Glutamatergic neuron (in vitro differentiated cells): ENCODE data around the gene ESPL1. TPM values are rescaled to one million over a fixed set of nuclear protein-coding genes. Genes with fewer than 3 reads are reported as not detected.

Experiments
- DNase-seq: peaks from one replicate; pipeline ENCODE4 v3.0.0; 2022
- H3K27ac Mint-ChIP-seq: one replicate; pipeline ENCODE4 v1.8.0; 2020; ENCODE audit warnings: mild to moderate bottlenecking, mixed read lengths, inconsistent platforms; ENCODE audit not compliant: unreplicated experiment
- H3K27me3 Mint-ChIP-seq: one replicate; pipeline ENCODE4 v1.8.0; 2020; ENCODE audit warnings: mild to moderate bottlenecking, moderate library complexity, mixed read lengths, inconsistent platforms; ENCODE audit not compliant: unreplicated experiment
- H3K36me3 Mint-ChIP-seq: one replicate; pipeline ENCODE4 v1.8.0; 2020; ENCODE audit warnings: mild to moderate bottlenecking, mixed read lengths, inconsistent platforms; ENCODE audit not compliant: unreplicated experiment
- H3K4me1 Mint-ChIP-seq: one replicate; pipeline ENCODE4 v1.8.0; 2020; ENCODE audit warnings: mild to moderate bottlenecking, low read depth, mixed read lengths, inconsistent platforms; ENCODE audit not compliant: unreplicated experiment
- H3K4me3 Mint-ChIP-seq: one replicate; pipeline ENCODE4 v1.8.0; 2020; ENCODE audit warnings: mild to moderate bottlenecking, mixed read lengths, inconsistent platforms; ENCODE audit not compliant: unreplicated experiment
- H3K9me3 Mint-ChIP-seq: one replicate; pipeline ENCODE4 v1.8.0; 2020; ENCODE audit warnings: mild to moderate bottlenecking, moderate library complexity, mixed read lengths, inconsistent platforms; ENCODE audit not compliant: unreplicated experiment
- CTCF ChIP-seq: fragments of 200-600 bp; sonication (generic); IDR thresholded peaks from one replicate; pipeline ENCODE4 v1.5.0; 2021; ENCODE audit not compliant: partially characterized antibody, unreplicated experiment
- total RNA-seq: library from RNA; stranded (reverse); fragmentation: NEBNext Ultra II Directional; extraction: Animal tissue kit (Norgen Biotek cat#: 25700); gene quantifications from one replicate; pipeline ENCODE4 v1.2.1, GENCODE V29; 2021; ENCODE audit not compliant: unreplicated experiment

The ESPL1 gene
- total RNA-seq, 1 donor from 2014 or later = 5.1 TPM

GRCh38 chr12:53220694-53221202, 47.4 kb upstream of the ESPL1 start:
- DNase-seq = peak; percentile 75
- Mint-ChIP-seq H3K4me1 (peaks cover 15% of the 10 kb centered on the region), H3K27ac (no peak overlapping the region), H3K27me3 (peaks cover 32% of the 10 kb centered on the region), H3K4me3 (peak overlapping the region; percentile 91), H3K36me3 (no peaks in the 10 kb centered on the region), H3K9me3 (peaks cover 14% of the 10 kb centered on the region)
- TF ChIP-seq CTCF = no peak

GRCh38 chr12:53221203-53222080, 46.7 kb upstream of the ESPL1 start:
- peak overlapping the region; percentile 89 for H3K4me3 Mint-ChIP-seq
- no peak for TF ChIP-seq CTCF
- H3K27ac Mint-ChIP-seq = no peak overlapping the region
- H3K27me3 Mint-ChIP-seq = peaks cover 28% of the 10 kb centered on the region
- H3K36me3 Mint-ChIP-seq = no peaks in the 10 kb centered on the region
- peaks cover 13% of the 10 kb centered on the region for H3K4me1 Mint-ChIP-seq
- DNase-seq = peak; percentile 71
- H3K9me3 Mint-ChIP-seq = peaks cover 15% of the 10 kb centered on the region

GRCh38 chr12:53222170-53222721, 45.9 kb upstream of the ESPL1 start:
- peaks cover 26% of the 10 kb centered on the region for H3K27me3 Mint-ChIP-seq
- peaks cover 15% of the 10 kb centered on the region for H3K9me3 Mint-ChIP-seq
- no peak for TF ChIP-seq CTCF
- no peak for DNase-seq
- no peak overlapping the region for H3K27ac Mint-ChIP-seq
- H3K36me3 Mint-ChIP-seq = no peaks in the 10 kb centered on the region
- H3K4me3 Mint-ChIP-seq = peak overlapping the region; percentile 71
- peaks cover 12% of the 10 kb centered on the region for H3K4me1 Mint-ChIP-seq

GRCh38 chr12:53222806-53223261, 45.3 kb upstream of the ESPL1 start:
- DNase-seq = no peak
- Mint-ChIP-seq H3K4me3 (no peak overlapping the region), H3K36me3 (no peaks in the 10 kb centered on the region), H3K9me3 (peaks cover 15% of the 10 kb centered on the region), H3K4me1 (peaks cover 12% of the 10 kb centered on the region), H3K27me3 (peaks cover 26% of the 10 kb centered on the region), H3K27ac (no peak overlapping the region)
- no peak for TF ChIP-seq CTCF
